Measurements from ENCODE around the gene MAP7D1.

DNA sequence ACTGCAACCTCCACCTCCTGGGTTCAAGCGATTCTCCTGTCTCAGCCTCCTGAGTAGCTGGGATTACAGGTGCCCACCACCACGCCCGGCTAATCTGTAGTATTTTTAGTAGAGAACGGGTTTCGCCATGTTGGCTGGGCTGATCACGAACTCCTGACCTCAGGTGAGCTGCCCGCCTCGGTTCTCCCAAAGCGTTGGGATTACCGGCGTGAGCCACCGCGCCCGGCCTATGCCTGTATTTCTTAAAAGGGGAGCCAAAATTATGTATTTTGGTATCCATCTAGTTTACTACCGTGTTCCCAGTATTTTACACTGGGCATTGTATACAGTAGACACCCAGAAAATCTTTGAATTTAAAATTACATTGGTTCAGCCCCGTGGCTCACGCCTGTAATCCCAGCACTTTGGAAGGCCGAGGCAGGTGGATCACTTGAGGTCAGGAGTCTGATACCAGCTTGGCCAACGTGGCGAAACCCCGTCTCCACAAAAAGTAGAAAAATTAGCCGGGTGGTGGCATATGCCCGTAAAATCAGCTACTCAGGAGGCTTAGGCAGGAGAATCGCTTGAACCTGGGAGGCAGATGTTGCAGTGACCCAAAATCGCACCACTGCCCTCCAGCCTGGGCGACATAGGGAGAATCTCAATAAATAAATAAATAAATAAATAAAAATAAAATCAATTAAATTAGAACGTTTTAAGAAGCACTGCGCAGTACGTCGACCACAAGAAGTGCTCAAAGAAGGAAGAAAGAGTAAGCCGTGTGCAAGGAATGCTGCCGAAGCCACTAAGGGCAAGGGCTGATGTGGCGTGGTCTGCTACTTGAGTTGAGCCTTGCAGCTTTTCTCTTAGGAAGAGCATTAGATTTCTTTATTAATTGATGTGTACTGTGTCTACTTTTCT lies 66.8 kb downstream of the MAP7D1 start:
- TF ChIP-seq, protein P1, sequence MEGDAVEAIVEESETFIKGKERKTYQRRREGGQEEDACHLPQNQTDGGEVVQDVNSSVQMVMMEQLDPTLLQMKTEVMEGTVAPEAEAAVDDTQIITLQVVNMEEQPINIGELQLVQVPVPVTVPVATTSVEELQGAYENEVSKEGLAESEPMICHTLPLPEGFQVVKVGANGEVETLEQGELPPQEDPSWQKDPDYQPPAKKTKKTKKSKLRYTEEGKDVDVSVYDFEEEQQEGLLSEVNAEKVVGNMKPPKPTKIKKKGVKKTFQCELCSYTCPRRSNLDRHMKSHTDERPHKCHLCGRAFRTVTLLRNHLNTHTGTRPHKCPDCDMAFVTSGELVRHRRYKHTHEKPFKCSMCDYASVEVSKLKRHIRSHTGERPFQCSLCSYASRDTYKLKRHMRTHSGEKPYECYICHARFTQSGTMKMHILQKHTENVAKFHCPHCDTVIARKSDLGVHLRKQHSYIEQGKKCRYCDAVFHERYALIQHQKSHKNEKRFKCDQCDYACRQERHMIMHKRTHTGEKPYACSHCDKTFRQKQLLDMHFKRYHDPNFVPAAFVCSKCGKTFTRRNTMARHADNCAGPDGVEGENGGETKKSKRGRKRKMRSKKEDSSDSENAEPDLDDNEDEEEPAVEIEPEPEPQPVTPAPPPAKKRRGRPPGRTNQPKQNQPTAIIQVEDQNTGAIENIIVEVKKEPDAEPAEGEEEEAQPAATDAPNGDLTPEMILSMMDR (IDR thresholded peaks at IDR 0.05) = no peak
- no peak for TF ChIP-seq POLR2A (IDR thresholded peaks at IDR 0.05)
